ENCODE results near the gene PEAK1. TPM values are rescaled to one million over a fixed set of nuclear protein-coding genes. Genes with fewer than 3 reads are reported as not detected.

PEAK1 gene
- polyA plus RNA-seq, 1 donor (not counting 4 experiments of a cell fraction or from before 2014, with no cell fraction given) = 5.9 TPM

- no peaks in the 10 kb centered on the region for H3K9me1 ChIP-seq (ENCODE audit: control insufficient read depth, extremely low read depth, insufficient read depth, low read length)
- H3K9ac ChIP-seq (ENCODE audit: control insufficient read depth, extremely low read depth, insufficient read depth, low read length) = no peak overlapping the region
- TF ChIP-seq EZH2 (IDR thresholded peaks at IDR 0.05; ENCODE audit: low read length) (no peak), CTCF (optimal IDR thresholded peaks at IDR 0.05 in 1 of 3, IDR thresholded peaks at IDR 0.05 in 1 of 3, conservative IDR thresholded peaks at IDR 0.05 in 1 of 3; ENCODE audit: extremely low read depth in 1 of 3, insufficient read depth in 2 of 3, low read length in 3 of 3) (no peak)
- no peaks in the 10 kb centered on the region for H3K36me3 ChIP-seq (ENCODE audit: control insufficient read depth in 2 of 2, extremely low read depth in 1 of 2, insufficient read depth in 2 of 2, low read length in 2 of 2)
- no peaks in the 10 kb centered on the region for H3K79me2 ChIP-seq (ENCODE audit: control insufficient read depth, insufficient read depth, low read length)
- no peak overlapping the region for H3K4me3 ChIP-seq (ENCODE audit: control insufficient read depth in 2 of 3, extremely low read depth in 1 of 3, insufficient read depth in 2 of 3, low read depth in 1 of 3, low read length in 3 of 3)
- DNase-seq (ENCODE audit: low read depth, low spot score) (no peak), FAIRE-seq (no peak)
- H2AFZ ChIP-seq (ENCODE audit: control insufficient read depth, low read length) = no peak overlapping the region
- H3K9me3 ChIP-seq (ENCODE audit: control insufficient read depth, low read depth, low read length) = no peaks in the 10 kb centered on the region
- dilution Hi-C loops (cut with MboI; ENCODE audit: extremely low pct_ligation_motif_present, low sequenced_read_pairs) = no loop called here
- H3K4me2 ChIP-seq (ENCODE audit: control insufficient read depth, extremely low read depth, insufficient read depth, low read depth, low read length) = no peak overlapping the region
- H3K27ac ChIP-seq (ENCODE audit: control insufficient read depth, insufficient read depth, low read length) = no peak overlapping the region
- H4K20me1 ChIP-seq (ENCODE audit: control insufficient read depth, extremely low read depth, insufficient read depth, low read length) = no peaks in the 10 kb centered on the region
- no peaks in the 10 kb centered on the region for H3K27me3 ChIP-seq (ENCODE audit: control insufficient read depth, extremely low read depth, insufficient read depth, low read length)
- no peaks in the 10 kb centered on the region for H3K4me1 ChIP-seq (ENCODE audit: control insufficient read depth, extremely low read depth, insufficient read depth, low read length)
Measured at GRCh38 chr15:77255385-77255784, 164.5 kb downstream of the PEAK1 start.

GRCh38 chr15:77251662-77252061 lies 168.2 kb downstream of the PEAK1 start:
- H3K27me3 ChIP-seq (ENCODE audit: control insufficient read depth, extremely low read depth, insufficient read depth, low read length) = no peaks in the 10 kb centered on the region
- H4K20me1 ChIP-seq (ENCODE audit: control insufficient read depth, extremely low read depth, insufficient read depth, low read length) = no peaks in the 10 kb centered on the region
- H3K9ac ChIP-seq (ENCODE audit: control insufficient read depth, extremely low read depth, insufficient read depth, low read length) = no peak overlapping the region
- no peaks in the 10 kb centered on the region for H3K79me2 ChIP-seq (ENCODE audit: control insufficient read depth, insufficient read depth, low read length)
- no peak overlapping the region for H3K4me3 ChIP-seq (ENCODE audit: control insufficient read depth in 2 of 3, extremely low read depth in 1 of 3, insufficient read depth in 2 of 3, low read depth in 1 of 3, low read length in 3 of 3)
- no peak overlapping the region for H3K4me2 ChIP-seq (ENCODE audit: control insufficient read depth, extremely low read depth, insufficient read depth, low read depth, low read length)
- TF ChIP-seq EZH2 (IDR thresholded peaks at IDR 0.05; ENCODE audit: low read length) = no peak
- TF ChIP-seq CTCF (optimal IDR thresholded peaks at IDR 0.05 in 1 of 3, IDR thresholded peaks at IDR 0.05 in 1 of 3, conservative IDR thresholded peaks at IDR 0.05 in 1 of 3; ENCODE audit: extremely low read depth in 1 of 3, insufficient read depth in 2 of 3, low read length in 3 of 3) = no peak
- no peak overlapping the region for H3K27ac ChIP-seq (ENCODE audit: control insufficient read depth, insufficient read depth, low read length)
- no peaks in the 10 kb centered on the region for H3K9me1 ChIP-seq (ENCODE audit: control insufficient read depth, extremely low read depth, insufficient read depth, low read length)
- no peak overlapping the region for H2AFZ ChIP-seq (ENCODE audit: control insufficient read depth, low read length)
- H3K36me3 ChIP-seq (ENCODE audit: control insufficient read depth in 2 of 2, extremely low read depth in 1 of 2, insufficient read depth in 2 of 2, low read length in 2 of 2) = no peaks in the 10 kb centered on the region
- dilution Hi-C loops (cut with MboI; ENCODE audit: extremely low pct_ligation_motif_present, low sequenced_read_pairs) = no loop called here
- FAIRE-seq = no peak
- no peaks in the 10 kb centered on the region for H3K4me1 ChIP-seq (ENCODE audit: control insufficient read depth, extremely low read depth, insufficient read depth, low read length)
- H3K9me3 ChIP-seq (ENCODE audit: control insufficient read depth, low read depth, low read length) = no peaks in the 10 kb centered on the region
- DNase-seq (ENCODE audit: low read depth, low spot score) = no peak

Data from keratinocyte (primary cell).